Stomach (tissue), 9 donors: Measurements from ENCODE around the gene MLYCD. TPM values are rescaled to one million over a fixed set of nuclear protein-coding genes. Genes with fewer than 3 reads are reported as not detected.

Source experiments
- DNase-seq, 2 donors: peaks; one replicate each; pipeline versions ENCODE4 v3.0.0 to v3.0.0-alpha.2; 2013 to 2019
- H3K27ac ChIP-seq, 5 donors: fragments of 200-600 bp in 4 of 5; sonication (generic) in 4 of 5; one replicate each; pipeline ENCODE4 v1.5.1; 2013 to 2019; ENCODE audit warnings: mild to moderate bottlenecking in 1 of 5, moderate library complexity in 1 of 5
- H3K27me3 ChIP-seq, 3 donors: fragments of 200-600 bp; sonication (generic); one replicate each; pipeline ENCODE4 v1.5.1; 2017 to 2019; ENCODE audit warnings: mixed run types in 1 of 3
- H3K36me3 ChIP-seq, 4 donors: fragments of 200-600 bp; sonication (generic); 1 replicate in 3 of 4; 2 replicates in 1 of 4; pipeline ENCODE4 v1.5.1; 2016 to 2019
- H3K4me1 ChIP-seq, 4 donors: fragments of 200-600 bp; sonication (generic); one replicate each; pipeline ENCODE4 v1.5.1; 2016 to 2019
- H3K4me3 ChIP-seq, 4 donors: fragments of 200-600 bp; sonication (generic) in 3 of 4; one replicate each; pipeline ENCODE4 v1.5.1; 2016 to 2019; ENCODE audit warnings: mild to moderate bottlenecking in 1 of 4
- H3K9me3 ChIP-seq, 4 donors: fragments of 200-600 bp; sonication (generic); one replicate each; pipeline ENCODE4 v1.5.1; 2016 to 2019
- CTCF ChIP-seq, 7 experiments: fragments of 450-650 bp in 4 of 7; fragments of 200-600 bp in 3 of 7; sonication (generic) in 3 of 7; IDR thresholded peaks; one replicate each; pipeline ENCODE4 v1.5.1; 2016 to 2019; ENCODE audit warnings: antibody characterized with exemption in 7 of 7, control low read depth in 2 of 7, mild to moderate bottlenecking in 1 of 7
- EP300 ChIP-seq: sonication (generic); formaldehyde crosslinking; IDR thresholded peaks from one replicate; pipeline ENCODE4 v1.6.1; 2017; ENCODE audit warnings: antibody characterized with exemption
- POLR2A ChIP-seq, 4 donors: fragments of 450-650 bp; IDR thresholded peaks; one replicate each; pipeline ENCODE4 v1.6.1; 2016; ENCODE audit warnings: antibody characterized with exemption in 4 of 4, control low read depth in 2 of 4, mild to moderate bottlenecking in 1 of 4, moderate library complexity in 1 of 4
- POLR2AphosphoS5 ChIP-seq, 3 donors: sonication (generic); formaldehyde crosslinking; IDR thresholded peaks; one replicate each; pipeline ENCODE4 v1.6.1; 2016; ENCODE audit warnings: antibody characterized with exemption in 3 of 3
- WGBS, 5 donors: extraction: QIAGEN DNeasy Blood & Tissue Kit in 3 of 5; methylation state at CpG; one replicate each; pipeline versions ENCODE4 v1.1.5 to v1.1.7; 2013 to 2018; 5-methylcytosine and 5-hydroxymethylcytosine counted together
- intact Hi-C: fragments of 100-400 bp; cut with DNase I; formaldehyde crosslinking; loops from one replicate; pipeline ENCODE4 v1.15.1; 2023; ENCODE audit warnings: low total_unique reads
- polyA plus RNA-seq, 3 donors: library from polyadenylated mRNA; stranded (reverse); fragments of 200-250 nt; gene quantifications; one replicate each; pipeline ENCODE4 v1.2.3, GENCODE V29; 2013
- total RNA-seq, 5 donors: library from RNA; depleted of rRNA; stranded (reverse); fragments of >200 nt; gene quantifications; one replicate each; pipeline versions ENCODE4 v1.1.0 to v1.2.3, GENCODE V29; 2014 to 2016
- donor health status: healthy with polysubstance abuse.
- donor health status: Bipolar disorder and iron deficiency.
- donor health status: healthy.

The MLYCD gene
- total and polyA plus RNA-seq, 8 donors, result 2.9 to 43.8 (median 14.4) TPM

GRCh38 chr16:83907631-83908250 lies 8.8 kb downstream of the MLYCD start:
- no peaks in the 10 kb centered on the region for H3K27me3 ChIP-seq
- peaks cover 35 to 77% (median 60%) of the 10 kb centered on the region in 4 donors for H3K36me3 ChIP-seq
- 88 to 93% (median 91%) methylated on average over 15 of the region's 15 CpGs for WGBS, 5 donors
- no peak overlapping the region for H3K4me3 ChIP-seq
- intact Hi-C loops, result no loop called here
- H3K9me3 ChIP-seq, result no peaks in the 10 kb centered on the region
- H3K27ac ChIP-seq, result no peak overlapping the region
- TF ChIP-seq CTCF (IDR thresholded peaks at IDR 0.05), result no peak
- TF ChIP-seq POLR2AphosphoS5 (IDR thresholded peaks at IDR 0.05), result no peak
- TF ChIP-seq POLR2A (IDR thresholded peaks at IDR 0.05), result no peak
- no peak for TF ChIP-seq EP300
- H3K4me1 ChIP-seq, result peaks cover 0 to 33% (median 10%) of the 10 kb centered on the region in 4 donors
- no peak for DNase-seq

GRCh38 chr16:83908798-83909197 lies 9.9 kb downstream of the MLYCD start:
- intact Hi-C loops, result no loop called here
- Histone ChIP-seq H3K27me3 (no peaks in the 10 kb centered on the region), H3K36me3 (peaks cover 40 to 87% (median 71%) of the 10 kb centered on the region in 4 donors), H3K4me1 (peaks cover 0 to 22% (median 6%) of the 10 kb centered on the region in 4 donors), H3K9me3 (no peaks in the 10 kb centered on the region), H3K27ac (no peak overlapping the region), H3K4me3 (no peak overlapping the region)
- 86 to 92% (median 88%) methylated on average over 2 of the region's 2 CpGs for WGBS, 5 donors
- no peak for TF ChIP-seq POLR2AphosphoS5 (IDR thresholded peaks at IDR 0.05)
- no peak for TF ChIP-seq CTCF (IDR thresholded peaks at IDR 0.05)
- TF ChIP-seq EP300, result no peak
- TF ChIP-seq POLR2A (IDR thresholded peaks at IDR 0.05), result no peak
- DNase-seq, result no peak

- H3K36me3 ChIP-seq, result peaks cover 64 to 99% (median 95%) of the 10 kb centered on the region in 4 donors
- WGBS, 5 donors, result 90 to 95% (median 90%) methylated on average over 10 of the region's 10 CpGs
- DNase-seq, result no peak
- TF ChIP-seq POLR2A (IDR thresholded peaks at IDR 0.05), result no peak
- H3K27me3 ChIP-seq, result no peaks in the 10 kb centered on the region
- H3K4me3 ChIP-seq, result no peak overlapping the region
- H3K4me1 ChIP-seq, result peaks cover 0 to 6% (median 2%) of the 10 kb centered on the region in 4 donors
- H3K27ac ChIP-seq, result no peak overlapping the region
- intact Hi-C loops, result no loop called here
- H3K9me3 ChIP-seq, result no peaks in the 10 kb centered on the region
Observed at GRCh38 chr16:83911290-83911689, 12.4 kb downstream of the MLYCD start.

- Histone ChIP-seq H3K9me3 (no peaks in the 10 kb centered on the region), H3K36me3 (peaks cover 68 to 100% (median 98%) of the 10 kb centered on the region in 4 donors), H3K27ac (no peak overlapping the region), H3K27me3 (no peaks in the 10 kb centered on the region), H3K4me3 (no peak overlapping the region), H3K4me1 (peaks cover 0 to 6% (median 0%) of the 10 kb centered on the region in 4 donors)
- TF ChIP-seq POLR2A (IDR thresholded peaks at IDR 0.05), result no peak
- no peak for TF ChIP-seq CTCF (IDR thresholded peaks at IDR 0.05)
- TF ChIP-seq EP300, result no peak
- TF ChIP-seq POLR2AphosphoS5 (IDR thresholded peaks at IDR 0.05), result no peak
- 85 to 92% (median 86%) methylated on average over 11 to 12 of the region's 12 CpGs for WGBS, 5 donors
- DNase-seq, result no peak
- intact Hi-C loops, result no loop called here
Observed at GRCh38 chr16:83912519-83913244, 13.8 kb downstream of the MLYCD start.

GRCh38 chr16:83913245-83913633 lies 14.3 kb downstream of the MLYCD start:
- Histone ChIP-seq H3K4me3 (no peak overlapping the region), H3K27ac (no peak overlapping the region), H3K27me3 (no peaks in the 10 kb centered on the region), H3K9me3 (no peaks in the 10 kb centered on the region), H3K4me1 (peaks cover 0 to 6% (median 0%) of the 10 kb centered on the region in 4 donors), H3K36me3 (peaks cover 72 to 100% (median 98%) of the 10 kb centered on the region in 4 donors)
- TF ChIP-seq EP300, result no peak
- TF ChIP-seq POLR2A (IDR thresholded peaks at IDR 0.05), result no peak
- no peak for TF ChIP-seq CTCF (IDR thresholded peaks at IDR 0.05)
- no peak for TF ChIP-seq POLR2AphosphoS5 (IDR thresholded peaks at IDR 0.05)
- peak in 1 of 2 donors; percentile 34 for DNase-seq
- WGBS, 5 donors, result 68 to 83% (median 76%) methylated on average over 15 of the region's 15 CpGs
- intact Hi-C loops, result no loop called here
